Lung (tissue), 12 donors: ENCODE results near the gene PIAS4. TPM values are rescaled to one million over a fixed set of nuclear protein-coding genes. Genes with fewer than 3 reads are reported as not detected.

ENCODE experiments used
- ATAC-seq: fragments of 200-7000 bp; cut with Tn5 transposase; one replicate; pipeline ENCODE4 v1.9.1; 2020; ENCODE audit warnings: moderate number of reproducible peaks; ENCODE audit not compliant: insufficient read depth, low FRiP score
- DNase-seq, 3 donors: peaks; one replicate each; pipeline ENCODE4 v3.0.0-alpha.2; 2013 to 2017
- H3K27ac ChIP-seq, 2 donors: one replicate each; pipeline ENCODE4 v1.5.1; 2013; ENCODE audit warnings: mild to moderate bottlenecking in 2 of 2, moderate library complexity in 2 of 2, control low read depth in 1 of 2, inconsistent platforms in 1 of 2, low read depth in 1 of 2, low read length in 1 of 2
- H3K27me3 ChIP-seq, 3 donors: one replicate each; pipeline ENCODE4 v1.5.1; 2013; ENCODE audit warnings: low read length in 2 of 3; ENCODE audit not compliant: control insufficient read depth in 3 of 3, insufficient read depth in 3 of 3
- H3K36me3 ChIP-seq, 4 donors: one replicate each; pipeline ENCODE4 v1.5.1; 2013; ENCODE audit warnings: low read length in 4 of 4, mild to moderate bottlenecking in 1 of 4, moderate library complexity in 1 of 4; ENCODE audit not compliant: control insufficient read depth in 4 of 4, insufficient read depth in 4 of 4
- H3K4me1 ChIP-seq, 5 donors: one replicate each; pipeline ENCODE4 v1.5.1; 2013; ENCODE audit warnings: low read length in 5 of 5, mild to moderate bottlenecking in 2 of 5, moderate library complexity in 1 of 5; ENCODE audit not compliant: control insufficient read depth in 5 of 5, insufficient read depth in 5 of 5
- H3K4me3 ChIP-seq: one replicate; pipeline ENCODE4 v1.5.1; 2013; ENCODE audit warnings: mild to moderate bottlenecking, control low read depth, moderate library complexity
- H3K9ac ChIP-seq, 2 donors: one replicate each; pipeline ENCODE4 v1.5.1; 2013; ENCODE audit warnings: low read length in 2 of 2, control low read depth in 1 of 2; ENCODE audit not compliant: insufficient read depth in 1 of 2
- H3K9me3 ChIP-seq, 4 donors: one replicate each; pipeline ENCODE4 v1.5.1; 2013; ENCODE audit warnings: low read length in 3 of 4, mild to moderate bottlenecking in 1 of 4, moderate library complexity in 1 of 4; ENCODE audit not compliant: control insufficient read depth in 4 of 4, insufficient read depth in 3 of 4
- CTCF ChIP-seq: IDR thresholded peaks from 2 replicates; pipeline ENCODE4 v1.5.1; 2012; ENCODE audit warnings: mild to moderate bottlenecking; ENCODE audit errors: control extremely low read depth, extremely low read depth
- WGBS, 2 donors: extraction: QIAGEN DNeasy Blood & Tissue Kit; methylation state at CpG; one replicate each; pipeline ENCODE4 v1.1.7; 2013; 5-methylcytosine and 5-hydroxymethylcytosine counted together
- polyA plus RNA-seq, 2 donors: library from polyadenylated mRNA; stranded (reverse); fragments of 200-250 nt; gene quantifications; one replicate each; pipeline ENCODE4 v1.2.1, GENCODE V29; 2013
- total RNA-seq, 2 donors: library from RNA; depleted of rRNA in 1 of 2; stranded (reverse); fragments of >200 nt in 1 of 2; gene quantifications; one replicate each; pipeline ENCODE4 v1.2.1, GENCODE V29; 2014 to 2021
- donor health status: control.
- donor health status: control.
- donor health status: Bipolar disorder and iron deficiency.
- donor health status: healthy.
- donor health status: DM: yes; HTN: yes; CAD: no.

PIAS4 gene
- total and polyA plus RNA-seq, 4 donors, result 9.9 to 46.2 (median 21.6) TPM

DNA sequence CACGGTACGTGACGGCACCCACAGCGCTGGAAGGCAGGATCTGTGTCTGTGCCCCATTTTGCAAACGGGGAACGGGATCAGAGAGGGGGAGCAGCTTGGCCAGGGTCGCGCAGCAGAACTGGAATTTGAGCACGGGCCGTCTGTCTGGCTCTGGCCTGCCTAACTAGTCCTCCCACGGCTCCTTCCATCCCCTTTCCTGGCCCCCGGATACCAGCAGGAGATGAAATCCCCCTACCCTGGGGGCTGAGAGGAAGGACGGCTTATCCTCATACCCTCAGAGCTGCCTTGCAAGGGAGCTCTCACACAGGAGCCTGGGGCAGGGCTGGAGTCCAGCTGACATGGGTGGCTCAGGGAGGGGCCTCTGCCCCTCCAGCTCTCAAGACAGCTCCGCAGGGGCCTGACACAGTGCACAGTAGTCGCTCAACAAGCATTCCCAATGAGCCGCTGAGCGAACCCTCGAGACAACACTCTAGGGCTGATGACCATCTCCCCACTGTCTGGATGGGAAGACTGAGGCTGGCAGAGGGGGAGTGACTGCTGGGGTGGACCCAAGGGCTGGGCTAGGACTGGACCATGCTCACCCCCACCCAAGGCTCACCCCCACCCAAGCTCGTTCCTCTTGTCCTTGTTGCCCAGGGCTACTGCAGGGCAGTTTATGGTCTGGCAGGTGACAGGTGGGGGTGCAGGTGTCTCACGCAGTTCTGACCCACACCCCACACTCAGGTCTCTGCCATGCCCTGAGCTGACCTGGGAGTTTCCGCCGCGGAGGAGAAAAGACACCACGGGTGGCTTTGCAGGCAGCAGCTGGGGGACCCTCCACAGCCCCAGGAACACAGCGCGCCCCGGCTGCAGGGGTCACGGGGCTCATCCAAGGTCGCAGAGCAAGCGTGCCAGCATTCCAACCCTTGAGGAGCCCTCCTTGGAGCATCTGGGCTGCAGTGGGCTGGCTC is 55.2 kb downstream of the PIAS4 start:
- ATAC-seq (no peak), DNase-seq (no peak)
- peak overlapping the region; percentile 95 to 97 for H3K27ac ChIP-seq
- no peaks in the 10 kb centered on the region for H3K9me3 ChIP-seq
- no peak overlapping the region for H3K9ac ChIP-seq
- no peaks in the 10 kb centered on the region for H3K27me3 ChIP-seq
- no peak overlapping the region for H3K4me3 ChIP-seq
- no peak for TF ChIP-seq CTCF
- H3K4me1 ChIP-seq, result peaks cover 2 to 55% (median 23%) of the 10 kb centered on the region in 5 donors
- WGBS, 2 donors, result 72 to 86% methylated on average over 30 of the region's 30 CpGs
- H3K36me3 ChIP-seq, result peaks cover 0 to 6% (median 0%) of the 10 kb centered on the region in 4 donors

GRCh38 chr19:4063369-4064148 is 56.0 kb downstream of the PIAS4 start:
- Histone ChIP-seq H3K36me3 (peaks cover 0 to 6% (median 0%) of the 10 kb centered on the region in 4 donors), H3K4me1 (peaks cover 2 to 55% (median 20%) of the 10 kb centered on the region in 5 donors), H3K27ac (peak overlapping the region; percentile 95 to 97), H3K9me3 (no peaks in the 10 kb centered on the region), H3K27me3 (no peaks in the 10 kb centered on the region), H3K4me3 (peak overlapping the region; percentile 85), H3K9ac (no peak overlapping the region)
- DNase-seq, result no peak
- ATAC-seq, result no peak
- WGBS, 2 donors, result 46 to 67% methylated on average over 31 of the region's 31 CpGs
- no peak for TF ChIP-seq CTCF

- whole genome bisulfite sequencing, 2 donors, result 8 to 14% methylated on average over 24 of the region's 24 CpGs
- DNase-seq, result peak in 1 of 3 donors; percentile 37
- Histone ChIP-seq H3K4me3 (peak overlapping the region; percentile 85), H3K27ac (peak overlapping the region; percentile 95 to 97), H3K36me3 (peaks cover 0 to 6% (median 0%) of the 10 kb centered on the region in 4 donors), H3K27me3 (peaks cover 0 to 2% (median 0%) of the 10 kb centered on the region in 3 donors), H3K9me3 (no peaks in the 10 kb centered on the region), H3K9ac (no peak overlapping the region), H3K4me1 (peaks cover 2 to 49% (median 15%) of the 10 kb centered on the region in 5 donors)
- no peak for TF ChIP-seq CTCF
- no peak for ATAC-seq
Measured at GRCh38 chr19:4064149-4064495, 56.6 kb downstream of the PIAS4 start.
